ENCODE measurements around the gene FAM241A. TPM values are rescaled to one million over a fixed set of nuclear protein-coding genes. Genes with fewer than 3 reads are reported as not detected.
A peak's percentile ranks its signal among the peaks of the same experiment; 100 is the strongest.

FAM241A gene
- total and polyA plus RNA-seq, 12 donors = 4.1 to 9.4 (median 7.5) TPM

DNA sequence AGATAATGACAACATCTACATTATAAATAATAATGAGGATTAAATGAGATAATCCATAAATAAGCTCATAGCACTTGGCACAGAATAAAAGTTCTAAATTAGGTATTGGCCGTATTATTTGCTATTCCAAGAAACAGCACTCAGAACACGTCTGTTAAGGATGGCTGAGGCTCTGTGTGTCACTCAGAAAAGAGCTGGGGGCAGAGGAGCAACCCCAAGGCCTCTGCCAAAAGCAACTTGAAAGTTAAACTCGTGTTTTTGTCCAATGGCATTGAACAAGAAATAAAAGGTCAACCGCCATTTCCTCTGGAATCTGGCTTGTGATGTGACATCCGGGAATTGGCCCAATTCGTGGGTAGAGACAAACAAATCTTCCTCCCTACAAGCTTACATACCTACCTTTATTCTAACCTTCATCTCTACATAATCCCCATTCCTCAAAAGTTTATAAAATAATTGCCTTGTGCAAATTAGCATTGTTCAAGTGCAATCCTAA, 42.3 kb upstream of the FAM241A start:
- H3K36me3 ChIP-seq = no peaks in the 10 kb centered on the region
- H3K27me3 ChIP-seq = no peaks in the 10 kb centered on the region
- H3K4me3 ChIP-seq = no peak overlapping the region
- ATAC-seq = peak in 3 of 8 donors; percentile 25 to 33 (median 30)
- H3K4me1 ChIP-seq = peaks cover 0 to 24% (median 7%) of the 10 kb centered on the region in 9 donors
- 40 to 57% methylated on average over 6 of the region's 6 CpGs for WGBS, 2 donors
- no peak for TF ChIP-seq CTCF (IDR thresholded peaks at IDR 0.05)
- intact Hi-C loops (cut with DNase I) = loop anchor here in 5 of 10 donors (5.0 kb wide), 2 partner anchors 39 to 44 kb away; partner anchors contain the start of gene FAM241A (in 4 of the 5)
- DNase-seq = no peak
- peak overlapping the region in 2 of 10 donors; percentile 11 to 28 for H3K27ac ChIP-seq
- H3K9me3 ChIP-seq = no peaks in the 10 kb centered on the region

GRCh38 chr4:112105201-112105969, 39.9 kb upstream of the FAM241A start:
- ATAC-seq (no peak), DNase-seq (no peak)
- 73 to 79% methylated on average over 2 of the region's 2 CpGs for WGBS, 2 donors
- no peaks in the 10 kb centered on the region for H3K27me3 ChIP-seq
- TF ChIP-seq CTCF (IDR thresholded peaks at IDR 0.05) = no peak
- intact Hi-C loops (cut with DNase I) = loop anchor here in 1 of 10 donors (5.0 kb wide), 1 partner anchor 42 kb away; the partner anchor contains the start of gene FAM241A
- peaks cover 0 to 34% (median 15%) of the 10 kb centered on the region in 9 donors for H3K4me1 ChIP-seq
- no peaks in the 10 kb centered on the region for H3K36me3 ChIP-seq
- no peak overlapping the region for H3K27ac ChIP-seq
- no peaks in the 10 kb centered on the region for H3K9me3 ChIP-seq
- H3K4me3 ChIP-seq = no peak overlapping the region

DNA sequence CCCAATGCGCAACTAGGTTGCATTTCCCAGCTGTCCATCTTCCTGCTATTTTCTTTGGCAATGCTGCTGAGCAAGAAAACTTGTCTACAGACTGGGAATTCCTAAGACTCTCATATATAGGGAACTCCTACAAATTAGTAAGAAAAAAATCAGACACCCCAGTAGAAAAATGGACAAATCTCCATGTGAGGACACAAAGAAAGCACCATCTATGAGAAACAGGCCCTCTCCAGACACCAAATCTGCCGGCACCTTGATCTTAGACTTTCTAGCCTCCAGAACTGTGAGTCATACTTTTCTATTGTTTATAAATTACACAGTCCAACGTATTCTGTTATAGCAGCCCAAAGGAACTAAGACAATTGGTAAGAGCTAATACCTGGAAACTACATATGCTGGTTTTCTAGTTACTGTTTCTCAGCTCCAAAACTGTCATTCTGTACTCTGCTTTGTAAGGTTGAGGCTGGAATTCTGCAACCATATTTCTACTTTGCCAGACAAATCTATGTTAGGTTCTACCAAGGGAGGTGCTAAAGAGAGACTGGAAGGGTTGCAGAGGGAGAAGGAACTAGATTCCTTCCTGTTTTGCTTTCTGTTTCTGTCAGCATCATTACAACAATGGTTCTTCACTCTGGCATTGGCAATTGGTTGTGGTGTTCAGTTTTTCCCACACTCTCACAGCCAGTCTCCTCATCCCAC, 35.7 kb upstream of the FAM241A start:
- ATAC-seq = peak; percentile 54 to 87 (median 72)
- peaks cover 0 to 24% (median 17%) of the 10 kb centered on the region in 9 donors for H3K4me1 ChIP-seq

More for the DNA sequence above, 35.7 kb upstream of the FAM241A start:
- WGBS, 2 donors = 41 to 47% methylated on average over 3 of the region's 3 CpGs
- Histone ChIP-seq H3K27me3 (no peaks in the 10 kb centered on the region), H3K27ac (peak overlapping the region in 9 of 10 donors; percentile 13 to 79 (median 53)), H3K4me3 (peak overlapping the region in 1 of 10 donors; percentile 20), H3K9me3 (no peaks in the 10 kb centered on the region), H3K36me3 (no peaks in the 10 kb centered on the region)
- intact Hi-C loops (cut with DNase I) = loop anchor here in 1 of 10 donors (5.0 kb wide), 1 partner anchor 38 kb away; the partner anchor contains the start of gene FAM241A
- TF ChIP-seq CTCF (IDR thresholded peaks at IDR 0.05) = peak in 2 of 9 donors; percentile 7 to 13
- DNase-seq = no peak
